Hematopoietic multipotent progenitor cell treated with erythropoietin and hydrocortisone succinate and interleukin-3 and kit ligand, for 15 days (in vitro differentiated cells): ENCODE data around the gene KRTAP25-1.

Experiments used
- DNase-seq: peaks from one replicate; pipeline ENCODE4 v3.0.0-alpha.2; 2015; ENCODE audit warnings: low spot score

Gene KRTAP25-1

GRCh38 chr21:30289215-30289614, at the start of gene KRTAP25-1:
KRTAP25-1 (minus strand) TSS chr21:30289514; CDS start chr21:30289490, 24 bp downstream.
- no peak for DNase-seq

GRCh38 chr21:30338717-30339116, 49.4 kb upstream of the KRTAP25-1 start:
- DNase-seq = no peak

- no peak for DNase-seq
Observed at GRCh38 chr21:30337772-30338171, 48.5 kb upstream of the KRTAP25-1 start.

GRCh38 chr21:30337276-30337744, 48.0 kb upstream of the KRTAP25-1 start, which contains the start of gene KRTAP27-1:
KRTAP27-1 (minus strand) TSS chr21:30337694; CDS start chr21:30337668, 26 bp downstream.
- DNase-seq = no peak

- DNase-seq = no peak
Observed at GRCh38 chr21:30336596-30336995, 47.3 kb upstream of the KRTAP25-1 start.

GRCh38 chr21:30333736-30334135, 44.4 kb upstream of the KRTAP25-1 start:
- no peak for DNase-seq

- DNase-seq = no peak
Observed at GRCh38 chr21:30332681-30333080, 43.4 kb upstream of the KRTAP25-1 start.

- no peak for DNase-seq
Observed at GRCh38 chr21:30329203-30329875, 40.0 kb upstream of the KRTAP25-1 start.

- DNase-seq = no peak
Observed at GRCh38 chr21:30326390-30326789, 37.1 kb upstream of the KRTAP25-1 start.

- DNase-seq = no peak
Observed at GRCh38 chr21:30320215-30320614, 30.9 kb upstream of the KRTAP25-1 start, which contains the start of gene KRTAP26-1. KRTAP26-1 (minus strand) TSS chr21:30320315; CDS start chr21:30320035, 280 bp downstream.

- DNase-seq = no peak
Observed at GRCh38 chr21:30315701-30316100, 26.4 kb upstream of the KRTAP25-1 start.

GRCh38 chr21:30306884-30307283, 17.6 kb upstream of the KRTAP25-1 start:
- no peak for DNase-seq

- no peak for DNase-seq
Observed at GRCh38 chr21:30305136-30305535, 15.8 kb upstream of the KRTAP25-1 start.

GRCh38 chr21:30282850-30283249, 6.5 kb downstream of the KRTAP25-1 start, which contains the start of gene KRTAP24-1:
KRTAP24-1 (minus strand) TSS chr21:30282950; CDS start chr21:30282932, 18 bp downstream.
- no peak for DNase-seq

- DNase-seq = no peak
Observed at GRCh38 chr21:30271611-30272010, 17.7 kb downstream of the KRTAP25-1 start.

GRCh38 chr21:30271156-30271555, 18.2 kb downstream of the KRTAP25-1 start:
- no peak for DNase-seq

GRCh38 chr21:30269803-30270530, 19.3 kb downstream of the KRTAP25-1 start:
- no peak for DNase-seq

GRCh38 chr21:30268608-30269197, 20.6 kb downstream of the KRTAP25-1 start:
- DNase-seq = no peak

- no peak for DNase-seq
Observed at GRCh38 chr21:30257773-30258172, 31.5 kb downstream of the KRTAP25-1 start.

GRCh38 chr21:30256100-30256499, 33.2 kb downstream of the KRTAP25-1 start:
- no peak for DNase-seq

GRCh38 chr21:30255679-30256078, 33.6 kb downstream of the KRTAP25-1 start:
- DNase-seq = no peak

- DNase-seq = no peak
Observed at GRCh38 chr21:30251781-30252180, 37.5 kb downstream of the KRTAP25-1 start.

- no peak for DNase-seq
Observed at GRCh38 chr21:30249936-30250335, 39.4 kb downstream of the KRTAP25-1 start.
